Measurements from ENCODE around the gene TEAD4.
A peak's percentile ranks its signal among the peaks of the same experiment; 100 is the strongest.

The TEAD4 gene

DNA sequence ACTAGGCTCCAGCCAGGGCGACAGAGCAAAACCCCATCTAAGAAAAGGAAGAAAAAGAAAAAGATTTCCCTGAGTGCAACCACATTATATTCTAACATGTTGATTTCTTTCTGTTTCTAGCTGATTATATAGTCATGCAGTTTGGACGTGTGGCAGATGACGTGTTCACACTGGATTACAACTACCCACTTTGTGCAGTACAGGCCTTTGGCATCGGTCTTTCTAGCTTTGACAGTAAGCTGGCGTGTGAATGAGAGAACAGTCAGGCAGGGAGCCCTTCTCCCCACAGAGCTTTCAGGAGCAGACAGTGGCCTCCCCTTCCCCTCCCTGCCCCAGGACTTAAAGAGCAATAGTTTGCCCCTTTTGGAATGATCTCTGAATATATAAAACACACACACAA, 20.0 kb upstream of the TEAD4 start:
- TF ChIP-seq, protein P1, sequence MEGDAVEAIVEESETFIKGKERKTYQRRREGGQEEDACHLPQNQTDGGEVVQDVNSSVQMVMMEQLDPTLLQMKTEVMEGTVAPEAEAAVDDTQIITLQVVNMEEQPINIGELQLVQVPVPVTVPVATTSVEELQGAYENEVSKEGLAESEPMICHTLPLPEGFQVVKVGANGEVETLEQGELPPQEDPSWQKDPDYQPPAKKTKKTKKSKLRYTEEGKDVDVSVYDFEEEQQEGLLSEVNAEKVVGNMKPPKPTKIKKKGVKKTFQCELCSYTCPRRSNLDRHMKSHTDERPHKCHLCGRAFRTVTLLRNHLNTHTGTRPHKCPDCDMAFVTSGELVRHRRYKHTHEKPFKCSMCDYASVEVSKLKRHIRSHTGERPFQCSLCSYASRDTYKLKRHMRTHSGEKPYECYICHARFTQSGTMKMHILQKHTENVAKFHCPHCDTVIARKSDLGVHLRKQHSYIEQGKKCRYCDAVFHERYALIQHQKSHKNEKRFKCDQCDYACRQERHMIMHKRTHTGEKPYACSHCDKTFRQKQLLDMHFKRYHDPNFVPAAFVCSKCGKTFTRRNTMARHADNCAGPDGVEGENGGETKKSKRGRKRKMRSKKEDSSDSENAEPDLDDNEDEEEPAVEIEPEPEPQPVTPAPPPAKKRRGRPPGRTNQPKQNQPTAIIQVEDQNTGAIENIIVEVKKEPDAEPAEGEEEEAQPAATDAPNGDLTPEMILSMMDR (IDR thresholded peaks at IDR 0.05; ENCODE audit: unreplicated experiment in 3 of 3), result no peak
- Mint-ChIP-seq H3K27ac (no peak overlapping the region), H3K27me3 (ENCODE audit: low read depth) (no peaks in the 10 kb centered on the region), H3K4me3 (no peak overlapping the region), H3K9me3 (no peaks in the 10 kb centered on the region), H3K36me3 (ENCODE audit: low read depth) (peaks cover 46% of the 10 kb centered on the region), H3K4me1 (peaks cover 16% of the 10 kb centered on the region)

DNA sequence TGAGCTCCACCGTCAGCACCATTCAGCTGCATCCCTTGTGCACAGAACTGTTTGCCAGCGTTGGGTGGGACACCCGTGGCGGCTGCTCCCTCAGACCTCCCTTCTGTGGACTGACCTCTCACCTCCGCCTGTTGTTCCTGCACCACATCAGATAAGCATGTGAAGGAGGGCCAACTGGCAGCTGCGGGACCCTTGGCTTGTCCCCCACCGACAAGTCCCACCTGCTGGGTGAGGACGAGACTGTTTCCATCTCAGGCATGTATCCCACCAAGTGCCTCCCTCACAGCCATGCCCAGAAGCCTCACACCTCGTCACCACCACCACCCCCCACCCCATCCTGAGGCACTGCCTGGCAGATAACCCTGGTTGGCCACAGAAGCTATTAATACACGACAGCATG, 18.6 kb upstream of the TEAD4 start:
- peaks cover 21% of the 10 kb centered on the region for H3K4me1 Mint-ChIP-seq
- no peaks in the 10 kb centered on the region for H3K27me3 Mint-ChIP-seq (ENCODE audit: low read depth)
- H3K36me3 Mint-ChIP-seq (ENCODE audit: low read depth), result peaks cover 32% of the 10 kb centered on the region
- TF ChIP-seq, protein P1 (IDR thresholded peaks at IDR 0.05; ENCODE audit: unreplicated experiment in 3 of 3), result no peak
- no peaks in the 10 kb centered on the region for H3K9me3 Mint-ChIP-seq
- no peak overlapping the region for H3K27ac Mint-ChIP-seq
- no peak overlapping the region for H3K4me3 Mint-ChIP-seq

DNA sequence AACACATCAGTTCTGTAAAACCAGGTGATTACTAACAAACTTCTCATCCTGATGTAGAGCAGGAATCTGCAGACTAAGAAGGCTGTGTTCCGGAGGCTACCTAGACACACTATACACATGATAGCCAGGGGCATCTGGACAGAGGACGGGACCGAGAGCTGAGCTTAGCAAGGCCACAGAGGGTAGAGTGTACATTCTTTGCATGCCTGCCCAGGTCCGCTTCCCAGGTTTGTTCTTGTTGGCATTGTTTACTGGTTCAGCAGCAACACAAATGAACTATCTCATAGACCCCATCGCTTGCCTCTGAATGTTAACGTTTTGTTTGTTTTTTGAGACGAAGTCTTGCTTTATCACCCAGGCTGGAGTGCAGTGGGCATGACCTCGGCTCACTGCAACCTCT, 17.7 kb upstream of the TEAD4 start:
- Mint-ChIP-seq H3K4me3 (no peak overlapping the region), H3K27me3 (ENCODE audit: low read depth) (no peaks in the 10 kb centered on the region), H3K27ac (no peak overlapping the region), H3K36me3 (ENCODE audit: low read depth) (peaks cover 31% of the 10 kb centered on the region), H3K4me1 (peaks cover 21% of the 10 kb centered on the region), H3K9me3 (no peaks in the 10 kb centered on the region)
- TF ChIP-seq, protein P1 (IDR thresholded peaks at IDR 0.05; ENCODE audit: unreplicated experiment in 3 of 3), result no peak

DNA sequence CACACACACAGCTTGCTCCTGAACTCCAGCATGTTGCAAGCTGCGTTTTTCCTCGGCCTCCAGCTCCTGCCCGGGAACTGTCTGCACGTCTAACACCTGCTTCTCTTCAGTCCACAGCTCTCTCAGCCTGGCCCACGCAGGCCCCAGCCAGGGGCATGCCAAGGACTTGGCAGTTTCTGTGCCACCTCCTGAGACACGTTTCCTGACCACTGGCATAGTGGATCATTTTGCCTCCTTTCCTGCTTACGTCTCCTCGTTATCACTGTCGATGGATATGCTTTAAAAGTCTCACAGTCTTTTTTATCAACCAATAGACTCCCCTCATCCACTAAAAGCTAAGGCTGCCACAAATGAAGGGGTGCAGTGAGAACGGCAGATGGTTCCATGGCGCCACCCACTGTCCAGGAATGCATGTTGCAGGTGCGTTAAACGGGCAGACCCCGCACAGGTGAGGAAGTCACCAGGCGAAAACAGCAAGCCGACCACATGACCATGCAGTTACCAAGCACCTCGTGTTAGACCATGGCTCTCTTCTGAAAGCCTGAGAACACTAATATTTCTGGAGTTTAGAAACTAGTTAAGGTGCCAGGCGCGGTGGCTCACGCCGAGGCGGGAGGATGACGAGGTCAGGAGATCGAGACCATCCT, 14.7 kb upstream of the TEAD4 start:
- H3K27me3 Mint-ChIP-seq (ENCODE audit: low read depth), result no peaks in the 10 kb centered on the region
- H3K4me3 Mint-ChIP-seq, result no peak overlapping the region
- no peaks in the 10 kb centered on the region for H3K9me3 Mint-ChIP-seq
- H3K4me1 Mint-ChIP-seq, result peaks cover 21% of the 10 kb centered on the region
- H3K27ac Mint-ChIP-seq, result peak overlapping the region; percentile 2 to 52 (median 21)
- TF ChIP-seq, protein P1 (IDR thresholded peaks at IDR 0.05; ENCODE audit: unreplicated experiment in 3 of 3), result peak; percentile 56 to 63 (median 60)
- peaks cover 13% of the 10 kb centered on the region for H3K36me3 Mint-ChIP-seq (ENCODE audit: low read depth)

DNA sequence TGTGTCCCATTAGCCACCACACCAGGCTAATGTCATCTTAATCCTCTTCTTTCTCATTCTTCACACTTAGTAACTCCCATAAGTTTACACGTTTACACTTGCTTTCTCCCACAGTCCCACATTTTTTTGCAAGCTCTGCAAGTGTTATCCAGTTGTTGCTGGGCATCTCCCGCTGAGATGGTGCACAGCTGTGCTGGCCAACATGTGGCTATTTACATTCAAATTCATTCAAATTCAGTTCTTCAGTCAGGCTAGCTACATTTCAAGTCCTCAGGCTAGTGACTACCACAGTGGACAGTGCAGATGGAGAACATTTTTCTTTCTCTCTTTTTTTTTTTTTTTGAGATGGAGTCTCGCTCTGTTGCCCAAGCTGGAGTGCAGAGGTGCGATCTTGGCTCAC, 9.8 kb upstream of the TEAD4 start:
- H3K4me1 Mint-ChIP-seq, result peaks cover 3% of the 10 kb centered on the region
- H3K36me3 Mint-ChIP-seq (ENCODE audit: low read depth), result no peaks in the 10 kb centered on the region
- no peaks in the 10 kb centered on the region for H3K9me3 Mint-ChIP-seq

More for the DNA sequence above, 9.8 kb upstream of the TEAD4 start:
- no peak overlapping the region for H3K4me3 Mint-ChIP-seq
- TF ChIP-seq, protein P1 (IDR thresholded peaks at IDR 0.05; ENCODE audit: unreplicated experiment in 3 of 3), result no peak
- no peak overlapping the region for H3K27ac Mint-ChIP-seq
- H3K27me3 Mint-ChIP-seq (ENCODE audit: low read depth), result no peaks in the 10 kb centered on the region
